Fibroblast of skin of left biceps (primary cell): ENCODE data around the gene DLGAP4.
A peak's percentile ranks its signal among the peaks of the same experiment; 100 is the strongest.
"Not testable (repeated sequence)": the region's sequence is repeated elsewhere in the genome, so short reads cannot be mapped to it uniquely, and the experiment has no call there.

Experiments
- DNase-seq, 2 experiments: peaks; one replicate each; pipeline ENCODE4 v3.0.0-alpha.2; 2013; ENCODE audit warnings: low read depth in 2 of 2

Gene DLGAP4

DNA sequence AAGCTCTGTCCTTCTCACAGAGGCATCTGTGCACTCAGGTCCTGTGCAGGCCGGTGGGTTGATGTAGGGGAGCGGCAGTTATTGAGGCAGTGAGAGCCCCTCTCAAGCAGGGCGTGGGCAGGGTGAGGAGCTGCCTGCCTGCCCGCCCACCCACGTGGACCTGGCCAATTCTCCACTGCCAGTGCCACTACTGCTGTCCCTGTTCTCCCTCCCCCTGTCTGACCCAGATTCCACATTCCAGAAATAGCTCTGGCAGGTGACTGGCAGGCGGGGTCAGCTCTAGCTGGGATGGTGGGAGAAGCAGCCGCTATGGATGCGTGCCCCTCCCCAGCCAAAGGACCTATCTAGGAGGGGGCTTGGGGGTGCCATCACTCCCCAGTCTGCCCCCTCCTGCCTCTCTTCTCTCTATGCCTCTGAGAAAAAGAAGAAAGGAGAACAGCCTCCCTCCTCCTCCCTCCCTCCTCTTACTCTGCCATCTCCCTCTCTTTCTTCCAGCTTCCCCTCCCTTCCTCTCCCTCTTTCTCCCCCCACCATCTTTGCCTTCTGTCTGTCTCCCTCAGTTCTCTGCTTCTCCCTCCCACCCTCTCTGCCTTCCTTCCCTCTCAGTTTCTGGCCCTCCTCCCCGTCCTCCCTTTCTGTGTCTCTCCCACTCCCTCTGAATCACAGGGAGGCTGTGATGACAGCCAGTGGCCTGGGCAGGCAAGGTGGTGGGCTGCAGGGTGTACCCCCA, 148.7 kb downstream of the DLGAP4 start:
- no peak for DNase-seq

DNA sequence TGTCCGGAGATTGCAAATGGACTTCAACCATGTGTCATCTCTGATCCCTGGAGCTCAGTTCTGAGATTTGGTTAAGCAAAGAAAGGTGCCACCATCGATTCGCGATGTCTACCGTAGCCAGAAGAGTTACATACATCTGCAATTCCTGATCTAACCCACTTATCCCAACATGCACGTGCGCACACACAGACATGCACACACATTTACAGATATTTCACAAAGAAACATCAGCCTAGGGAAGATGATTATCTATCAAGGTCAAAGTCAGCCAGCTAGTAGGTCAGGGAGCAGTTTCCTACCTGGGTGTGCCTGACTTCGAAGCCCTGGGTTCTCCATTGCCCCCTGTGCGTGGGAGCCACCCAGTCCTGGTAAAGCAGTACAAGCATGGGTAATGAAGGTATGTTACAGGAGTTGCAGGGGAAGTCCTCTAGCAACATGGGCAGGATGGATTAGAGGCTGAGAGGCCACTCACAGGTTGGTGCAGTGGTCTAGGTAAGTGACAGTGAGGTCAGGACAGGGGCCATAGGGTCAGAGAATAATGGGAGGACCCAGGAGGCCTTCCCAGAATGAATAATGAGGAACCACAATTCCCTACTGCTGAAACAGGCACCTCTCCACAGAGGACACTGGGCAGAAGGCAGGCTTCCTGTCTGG, 150.0 kb downstream of the DLGAP4 start:
- DNase-seq = no peak

DNA sequence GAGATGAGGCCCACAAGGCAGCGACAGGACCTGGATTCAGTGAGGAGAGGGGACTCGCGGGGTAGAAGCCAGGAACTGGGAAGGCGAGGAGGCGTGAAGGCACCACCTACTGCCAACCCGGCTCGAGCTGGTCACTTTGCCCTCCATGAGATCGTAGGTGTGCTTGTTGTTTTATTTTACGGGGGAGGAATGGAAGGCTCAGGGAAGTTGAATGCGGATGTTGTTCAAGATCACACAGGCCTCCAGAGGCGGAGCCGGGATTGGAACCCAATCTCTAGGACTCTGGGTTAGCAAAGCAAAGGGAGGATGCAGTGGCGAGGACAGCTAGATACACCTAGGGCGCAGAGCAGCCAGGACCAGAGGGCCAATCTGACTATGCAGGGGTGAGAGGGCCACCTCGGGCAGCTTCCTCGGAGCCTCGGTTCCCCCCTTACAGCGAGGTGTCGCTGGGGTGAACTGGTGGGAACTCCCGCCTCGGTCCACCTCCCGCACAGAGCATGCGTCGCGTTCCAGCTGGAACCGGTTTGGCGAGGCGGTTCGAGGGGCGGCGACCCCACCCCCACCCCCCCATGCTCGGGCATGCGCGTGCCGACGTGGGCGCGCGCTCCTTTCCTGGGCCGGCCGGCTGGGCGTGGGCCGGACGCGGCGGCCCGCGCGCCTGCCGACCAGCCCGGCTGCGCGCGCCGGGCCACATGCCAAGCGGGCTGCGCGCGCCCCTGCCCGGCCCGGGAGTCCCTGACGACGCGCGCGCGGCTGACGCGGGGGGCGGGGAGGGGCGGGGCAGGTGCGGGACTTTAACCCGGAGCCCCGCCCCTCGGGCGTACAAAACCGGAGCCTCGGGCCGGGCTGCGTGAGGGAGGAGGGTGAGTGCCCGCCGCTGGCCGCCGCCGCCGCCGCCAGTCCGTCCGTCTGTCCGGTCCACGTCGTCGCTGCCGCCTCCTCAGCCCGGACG, 154.8 kb downstream of the DLGAP4 start:
- DNase-seq = peak; percentile 78 to 83

DNA sequence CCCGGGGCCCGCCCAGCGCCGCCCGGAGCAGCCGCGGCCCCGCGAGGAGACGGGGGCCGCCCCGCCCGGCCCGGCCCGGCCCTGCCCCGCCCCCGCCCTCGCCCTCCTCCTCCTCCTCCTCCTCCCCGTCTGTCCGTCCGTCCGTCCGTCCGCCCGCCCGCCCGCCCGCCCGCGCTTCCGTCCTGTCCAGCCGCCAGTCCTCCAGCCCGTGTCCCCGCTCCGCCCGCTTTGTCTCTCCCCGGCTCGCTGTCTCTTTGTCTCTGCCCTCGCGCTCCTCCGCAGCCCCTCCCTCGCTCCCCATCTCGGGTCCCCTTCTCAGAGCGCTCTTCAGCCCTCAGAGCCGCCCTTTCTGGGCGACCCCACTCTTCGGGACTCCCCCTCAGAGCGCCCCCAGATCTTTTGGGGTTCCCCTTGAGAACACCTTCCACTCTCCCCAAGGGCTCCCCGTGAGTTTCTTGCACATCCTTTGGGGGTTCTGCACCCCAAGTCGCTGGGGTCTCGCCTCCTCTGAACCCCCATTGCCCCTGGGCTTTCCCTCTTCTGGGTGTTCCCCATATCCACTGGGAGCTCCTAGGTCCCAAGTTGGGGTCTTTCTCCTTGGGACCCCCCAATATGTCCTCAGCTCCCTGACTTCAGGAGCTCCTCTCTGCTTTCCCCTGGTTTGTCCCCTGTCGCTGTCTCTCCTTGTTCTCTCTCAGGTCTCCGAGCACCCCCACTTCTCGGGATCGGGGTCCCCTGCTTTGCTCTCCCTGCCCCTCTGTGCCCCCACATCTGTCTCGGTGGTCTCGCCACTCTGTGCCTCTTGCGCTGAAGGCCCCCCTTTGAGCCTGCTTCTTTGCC, 155.7 kb downstream of the DLGAP4 start:
- no peak for DNase-seq

DNA sequence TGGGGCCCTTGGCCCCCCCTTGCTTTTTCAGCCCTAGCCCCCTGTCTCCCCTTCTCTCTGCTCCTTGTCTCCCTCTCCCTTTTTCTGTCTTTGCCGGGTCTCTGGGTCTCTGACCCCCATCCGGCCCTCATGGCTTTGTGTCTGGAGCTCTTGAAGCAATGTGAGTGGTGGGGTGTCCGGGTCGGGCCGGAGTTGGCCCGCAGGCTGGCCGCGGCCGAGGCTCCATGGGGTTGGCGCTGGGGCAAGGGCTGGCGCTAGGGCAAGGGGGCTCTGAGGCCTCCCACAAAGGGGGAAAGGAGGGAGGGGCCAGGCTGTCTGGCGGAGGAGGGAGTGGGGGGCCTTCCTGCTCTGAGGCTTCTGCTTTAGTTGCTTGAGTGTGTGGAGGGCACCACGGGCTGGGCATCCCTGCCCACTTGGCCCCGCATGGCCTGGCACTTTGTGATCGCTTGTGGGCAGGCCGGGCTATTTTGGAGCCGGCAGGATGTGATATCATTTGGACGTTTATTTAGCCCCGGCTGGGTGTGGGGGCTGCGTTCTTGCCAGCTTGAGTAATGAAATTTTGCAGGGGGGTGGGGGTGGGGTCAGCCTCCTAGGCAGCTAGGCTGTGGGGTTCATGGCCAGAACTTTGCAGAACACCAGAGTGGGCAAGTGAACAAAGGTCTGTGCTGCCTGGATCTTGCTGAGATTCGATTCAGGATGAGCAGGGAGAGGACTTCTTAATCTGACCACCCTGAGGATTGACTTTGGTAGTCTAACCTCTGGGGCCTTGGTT, 156.5 kb downstream of the DLGAP4 start:
- DNase-seq = no peak

DNA sequence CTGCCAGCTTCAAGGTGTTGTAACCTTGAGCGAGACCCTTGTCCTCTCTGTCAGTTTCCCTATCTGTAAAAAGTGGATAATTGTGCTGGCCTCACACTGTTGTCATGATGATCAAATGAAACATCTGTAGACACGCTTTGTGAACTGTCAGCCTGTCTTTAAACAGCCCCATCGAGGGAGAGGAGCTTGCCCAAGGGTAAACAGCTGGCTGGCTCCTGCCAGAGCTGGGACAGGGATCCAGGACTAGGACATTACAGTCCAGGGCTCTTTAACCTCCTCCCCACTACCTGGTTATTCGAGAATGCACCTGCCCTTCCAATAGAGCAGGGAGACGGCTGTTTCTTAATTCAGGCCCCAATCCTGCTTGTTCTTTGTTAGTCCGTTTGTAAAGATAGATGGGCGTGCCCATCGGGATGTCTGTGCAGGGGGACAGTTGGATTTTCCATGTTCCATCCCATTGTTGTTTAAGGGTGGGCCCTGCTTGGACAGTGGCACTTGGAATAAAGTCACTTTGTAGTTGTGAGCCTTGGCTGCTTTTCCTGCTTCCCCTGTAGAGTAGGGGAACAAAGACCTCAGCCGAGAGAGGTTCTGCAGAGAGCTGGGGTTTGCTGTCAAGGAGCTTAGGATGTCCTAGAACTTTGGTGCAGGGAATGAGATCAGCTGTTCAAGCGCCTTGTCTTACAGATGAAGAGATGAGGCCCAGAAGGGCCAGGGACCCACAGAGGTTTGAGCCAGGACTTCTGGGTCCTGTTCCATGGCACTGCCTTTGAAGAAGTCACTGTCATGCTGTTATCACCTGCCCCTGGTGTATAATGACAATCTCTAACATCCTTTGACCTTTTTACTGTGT, 157.3 kb downstream of the DLGAP4 start:
- DNase-seq = no peak

DNA sequence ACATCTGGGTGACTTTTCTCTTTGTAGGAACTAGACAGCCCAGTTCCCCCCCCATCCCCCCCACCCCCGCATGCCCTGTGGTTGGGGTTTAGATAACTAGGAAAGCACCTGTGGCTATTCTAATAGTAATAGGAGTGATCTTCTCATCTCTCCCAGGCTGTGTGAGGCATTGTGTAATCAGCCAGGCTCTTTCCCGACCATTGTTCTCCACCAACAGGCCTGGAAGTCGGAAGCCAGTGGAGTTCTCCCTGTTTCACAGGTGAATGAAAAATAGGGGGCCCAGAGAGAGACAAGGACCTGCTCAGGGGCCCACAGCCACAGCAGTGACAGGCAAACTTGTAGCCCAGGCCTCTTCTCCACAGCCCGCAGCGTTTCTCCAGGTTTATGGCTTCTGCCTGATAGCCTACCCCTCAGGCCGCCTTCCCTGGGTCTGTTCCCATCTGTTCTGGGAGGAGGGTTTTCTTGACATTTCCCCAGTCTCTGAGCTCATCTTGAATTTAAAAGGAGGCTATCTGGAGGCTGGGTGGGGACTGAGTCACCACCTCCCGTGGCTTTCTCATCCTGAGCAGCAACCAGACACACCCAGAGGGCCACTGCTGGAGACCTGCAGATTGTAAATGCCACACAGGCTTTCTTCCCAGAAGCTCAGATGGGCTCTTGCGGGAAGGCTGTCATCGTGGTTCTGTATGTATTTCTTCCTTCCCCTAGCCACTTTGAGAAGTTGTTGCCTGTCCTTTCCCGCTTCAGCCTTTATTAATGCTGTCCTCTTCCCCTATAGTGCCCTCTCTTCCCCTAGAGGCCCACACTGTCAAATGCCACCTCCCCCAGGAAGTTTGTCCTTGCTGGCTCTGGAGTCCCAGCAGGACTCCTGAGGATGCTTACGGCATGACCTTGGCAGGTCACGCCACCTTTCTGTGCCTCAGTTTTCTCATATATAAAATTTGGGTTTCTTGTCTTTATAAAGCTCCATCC, 159.3 kb downstream of the DLGAP4 start:
- DNase-seq = peak; percentile 48 to 52

DNA sequence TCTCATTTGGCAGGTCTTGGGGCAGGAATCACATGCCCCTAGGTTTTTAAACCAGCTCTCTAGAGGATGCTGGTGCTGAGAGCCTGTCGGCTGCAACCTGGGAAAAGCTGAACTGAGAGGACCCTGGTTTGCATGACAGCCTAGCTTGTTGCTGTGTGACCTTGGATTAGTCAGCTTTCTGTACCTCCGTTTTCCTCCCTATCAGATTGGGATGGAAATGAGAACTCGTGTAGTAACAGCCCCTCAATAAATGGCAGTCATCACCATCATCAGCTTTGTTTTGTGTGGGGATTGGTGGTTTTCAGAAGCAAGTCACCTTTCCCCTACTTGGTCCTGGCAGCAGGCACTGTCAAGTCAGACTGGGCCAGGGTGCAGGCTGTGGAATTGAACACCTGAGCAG, 159.9 kb downstream of the DLGAP4 start:
- no peak for DNase-seq

DNA sequence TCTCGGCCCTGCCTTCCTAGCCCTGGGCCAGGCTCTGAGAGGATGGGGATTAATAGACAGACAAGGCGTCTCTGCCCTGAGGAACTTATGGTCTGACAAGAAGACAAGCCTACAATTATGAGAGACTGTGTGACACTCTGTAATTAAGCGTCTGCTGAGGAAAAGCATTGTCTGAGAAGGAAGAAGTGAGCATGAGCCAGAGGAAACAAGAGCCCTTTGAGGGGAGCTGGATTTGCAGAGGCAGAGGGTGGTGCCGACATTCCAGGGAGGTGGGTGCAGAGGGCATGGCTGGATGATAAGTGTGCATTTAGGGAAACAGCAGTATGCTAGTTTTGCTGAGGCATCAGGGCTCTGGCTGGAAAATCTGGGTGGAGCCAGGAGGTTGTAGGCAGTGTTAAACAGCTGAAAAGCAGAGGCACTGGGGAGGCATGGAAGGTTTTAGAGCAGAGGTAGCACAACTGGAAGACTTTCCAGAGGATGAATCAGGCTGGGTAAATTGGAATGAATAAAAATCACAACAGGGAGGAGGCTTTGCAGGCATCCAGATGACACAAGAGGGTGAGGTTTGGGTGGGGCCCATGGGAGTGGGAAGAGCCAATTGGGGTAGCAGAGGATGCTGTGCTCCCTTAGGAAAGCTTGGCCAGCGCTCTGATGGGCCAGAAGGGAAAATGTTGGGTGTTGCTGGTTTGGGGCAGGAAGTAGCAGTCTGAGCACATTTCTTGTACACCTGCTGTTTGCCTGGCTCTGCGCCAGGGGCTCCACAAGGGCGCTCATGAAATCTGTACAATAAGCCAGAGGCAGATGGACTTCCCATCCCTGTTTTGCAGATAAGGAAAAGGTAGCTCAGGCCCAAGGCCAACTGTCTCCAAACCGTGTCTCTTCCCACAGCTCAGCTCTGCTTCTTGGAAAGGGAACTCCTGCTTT, 161.2 kb downstream of the DLGAP4 start:
- no peak for DNase-seq

DNA sequence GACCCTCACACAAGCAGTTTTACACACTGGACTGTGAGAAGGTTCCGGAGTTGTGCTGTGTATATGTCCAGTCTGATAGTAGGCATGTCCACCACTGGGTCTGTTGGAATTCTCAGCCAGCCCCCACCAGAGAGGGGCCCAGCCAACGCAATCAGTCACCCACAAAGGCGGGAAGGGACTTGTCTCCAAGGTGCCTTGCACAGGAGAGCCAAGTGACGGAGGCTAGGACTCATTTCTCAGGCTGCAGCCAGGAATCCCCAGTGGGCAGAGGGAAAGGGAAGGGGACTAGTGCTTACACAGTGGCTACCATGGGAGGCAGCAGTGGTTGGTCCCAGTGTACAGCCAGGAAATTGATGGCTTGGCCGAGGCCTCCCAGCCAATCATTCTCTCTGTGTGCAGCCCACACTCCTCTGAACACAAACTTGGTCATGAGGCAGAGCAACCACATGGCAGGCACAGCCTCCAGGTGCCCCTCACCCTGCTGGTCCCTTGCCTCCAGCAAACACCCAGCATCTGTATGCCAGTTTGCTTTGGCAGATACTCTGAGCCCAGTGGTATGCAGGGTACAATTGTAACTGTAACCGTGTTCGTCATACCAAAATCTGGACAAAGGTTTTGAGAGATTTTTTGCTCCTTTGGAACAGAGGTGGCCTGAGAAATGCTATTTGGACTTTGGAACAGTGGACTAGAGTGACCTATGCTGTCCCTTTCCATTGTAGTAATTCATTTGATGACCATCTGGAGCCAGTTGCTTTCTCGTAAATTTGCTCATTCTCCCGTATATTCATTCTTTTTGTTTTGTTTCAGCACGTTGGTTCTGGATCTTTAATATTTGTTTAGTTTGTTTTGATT, 162.2 kb downstream of the DLGAP4 start:
- DNase-seq = no peak

DNA sequence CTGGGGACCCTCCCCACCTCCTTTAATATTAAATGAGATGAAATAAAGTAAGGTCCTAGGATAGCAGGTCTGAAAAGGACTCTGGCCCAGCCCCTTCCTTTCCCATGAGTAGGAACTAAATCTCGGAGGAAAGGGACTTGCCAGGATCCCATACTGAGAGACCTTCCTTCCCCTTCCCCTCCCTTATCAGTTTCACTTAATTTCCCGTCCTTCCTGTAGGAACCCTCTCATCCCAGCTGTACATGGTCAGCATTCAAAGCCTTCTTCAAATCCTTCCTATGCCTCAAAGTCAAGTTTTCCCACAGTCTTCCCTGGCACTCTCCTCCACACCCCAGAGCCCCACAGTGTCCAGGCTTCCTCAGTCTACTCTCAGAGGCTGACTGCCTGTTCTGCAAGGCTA, 163.8 kb downstream of the DLGAP4 start:
- no peak for DNase-seq

DNA sequence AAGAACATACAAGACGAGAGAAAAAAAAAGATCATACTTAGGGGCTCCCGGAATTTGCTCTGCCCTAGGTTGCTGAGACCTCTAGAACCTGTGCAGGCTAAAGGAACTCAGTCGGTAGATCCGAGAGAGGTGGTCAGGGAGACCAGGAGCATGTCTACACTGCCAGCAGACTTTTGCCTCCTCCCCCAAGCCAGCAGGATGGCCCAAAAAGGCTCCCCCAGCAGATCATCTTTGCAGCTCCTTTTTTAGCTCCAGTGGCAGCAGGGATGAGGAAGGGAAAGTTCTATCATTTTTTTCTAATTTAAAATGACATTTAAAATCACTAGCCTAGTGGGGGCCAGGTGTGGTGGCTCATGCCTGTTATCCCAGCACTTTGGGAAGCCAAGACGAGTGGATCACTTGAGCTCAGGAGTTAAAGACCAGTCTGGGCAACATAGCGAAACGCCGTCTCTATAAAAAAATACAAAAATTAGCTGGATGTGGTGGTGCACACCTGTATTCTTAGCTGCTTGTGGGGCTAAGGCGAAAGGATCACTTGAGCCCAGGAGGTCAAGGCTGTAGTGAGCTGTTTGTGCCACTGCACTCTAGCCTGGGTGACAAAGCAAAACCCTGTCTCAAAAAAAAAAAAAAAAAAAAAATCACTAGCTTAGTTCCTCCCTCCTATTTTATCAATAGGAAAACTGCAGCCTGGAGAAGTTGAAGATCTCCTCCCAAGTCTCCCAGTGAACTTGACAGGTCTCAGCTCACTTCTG, 165.9 kb downstream of the DLGAP4 start:
- no peak for DNase-seq

DNA sequence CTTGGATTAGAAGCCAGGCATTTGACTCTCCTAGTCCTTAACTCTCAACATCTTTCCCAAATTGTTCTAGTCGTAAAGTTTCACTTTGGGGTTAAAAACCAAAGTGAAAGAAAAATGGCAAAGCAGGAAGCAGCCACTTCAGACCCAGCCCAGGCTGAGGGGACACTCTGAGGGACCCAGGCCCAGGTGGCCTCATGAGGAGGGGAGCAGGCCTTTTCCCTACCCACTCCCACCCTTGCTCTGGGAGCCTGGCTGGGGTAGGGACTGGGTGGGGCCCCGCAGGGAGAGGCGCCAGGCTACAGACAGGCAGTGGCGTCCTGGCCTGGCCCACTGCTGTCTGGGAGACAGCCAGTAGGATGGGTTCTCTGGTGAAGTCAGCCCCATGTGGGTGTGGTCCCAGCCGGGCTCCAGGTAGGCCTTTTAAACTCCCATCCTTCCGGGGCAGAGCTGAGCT, 166.5 kb downstream of the DLGAP4 start:
- DNase-seq = no peak

DNA sequence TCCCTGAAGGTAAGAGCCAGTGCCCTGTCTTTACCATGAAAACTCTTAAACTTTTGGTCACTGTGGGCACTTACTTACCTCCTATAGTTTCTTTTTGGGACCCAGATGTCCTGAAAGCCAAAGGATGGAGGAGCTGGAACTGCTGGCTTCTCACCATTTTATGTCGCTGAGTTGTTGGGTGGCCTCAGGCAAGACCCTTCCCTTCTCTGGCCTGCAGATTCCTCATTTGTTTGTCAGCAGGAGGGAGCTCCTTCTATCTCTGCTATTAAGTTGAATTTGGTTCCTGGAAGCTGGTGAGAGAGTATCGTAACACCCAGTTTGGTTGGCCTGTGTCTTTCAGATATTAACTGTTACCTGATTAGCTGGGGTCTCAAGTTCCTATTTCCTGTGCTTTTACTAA, 167.0 kb downstream of the DLGAP4 start:
- no peak for DNase-seq

DNA sequence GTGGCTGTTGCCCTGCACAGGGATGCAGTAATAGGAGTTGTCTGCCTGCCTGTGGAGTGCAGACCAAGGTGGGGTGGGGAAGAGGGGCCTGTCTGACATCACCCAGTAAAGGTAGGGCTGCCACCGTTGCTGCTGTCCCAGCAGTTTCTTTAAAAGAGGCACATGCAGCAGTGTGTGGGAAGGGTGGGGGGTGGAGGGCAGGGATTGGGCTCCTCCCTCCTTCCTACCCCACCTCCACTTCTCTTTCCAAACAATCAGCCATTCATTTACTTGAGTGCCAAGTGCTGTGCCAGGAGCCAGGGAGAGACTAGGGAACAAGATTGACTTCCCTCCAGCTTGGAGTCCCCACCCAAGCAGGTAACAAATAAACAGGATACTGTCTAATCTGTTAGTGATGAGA, 168.4 kb downstream of the DLGAP4 start:
- no peak for DNase-seq

DNA sequence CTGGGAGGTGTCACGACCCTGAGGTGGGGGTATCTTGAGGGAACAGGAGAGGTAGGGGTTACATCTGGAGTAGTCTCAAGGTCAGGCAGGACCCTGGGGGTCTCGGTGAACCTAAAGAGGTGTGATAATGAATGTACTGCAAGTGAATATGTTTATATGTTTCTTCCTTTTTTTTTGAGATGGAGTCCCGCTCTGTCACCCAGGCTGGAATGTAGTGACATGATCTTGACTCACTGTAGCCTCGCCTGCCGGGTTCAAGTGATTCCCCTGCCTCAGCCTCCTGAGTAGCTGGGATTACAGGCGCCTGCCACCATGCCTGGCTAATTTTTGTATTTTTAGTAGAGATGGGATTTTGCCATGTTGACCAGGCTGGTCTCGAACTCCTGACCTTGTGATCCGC, 168.9 kb downstream of the DLGAP4 start:
- DNase-seq = not testable (repeated sequence)
